Glutamatergic neuron (in vitro differentiated cells): Measurements from ENCODE around the gene CEMIP. TPM values are rescaled to one million over a fixed set of nuclear protein-coding genes. Genes with fewer than 3 reads are reported as not detected.

Source experiments
- DNase-seq: peaks from one replicate; pipeline ENCODE4 v3.0.0; 2022
- H3K27ac Mint-ChIP-seq: one replicate; pipeline ENCODE4 v1.8.0; 2020; ENCODE audit warnings: mild to moderate bottlenecking, mixed read lengths, inconsistent platforms; ENCODE audit not compliant: unreplicated experiment
- H3K27me3 Mint-ChIP-seq: one replicate; pipeline ENCODE4 v1.8.0; 2020; ENCODE audit warnings: mild to moderate bottlenecking, moderate library complexity, mixed read lengths, inconsistent platforms; ENCODE audit not compliant: unreplicated experiment
- H3K36me3 Mint-ChIP-seq: one replicate; pipeline ENCODE4 v1.8.0; 2020; ENCODE audit warnings: mild to moderate bottlenecking, mixed read lengths, inconsistent platforms; ENCODE audit not compliant: unreplicated experiment
- H3K4me1 Mint-ChIP-seq: one replicate; pipeline ENCODE4 v1.8.0; 2020; ENCODE audit warnings: mild to moderate bottlenecking, low read depth, mixed read lengths, inconsistent platforms; ENCODE audit not compliant: unreplicated experiment
- H3K4me3 Mint-ChIP-seq: one replicate; pipeline ENCODE4 v1.8.0; 2020; ENCODE audit warnings: mild to moderate bottlenecking, mixed read lengths, inconsistent platforms; ENCODE audit not compliant: unreplicated experiment
- H3K9me3 Mint-ChIP-seq: one replicate; pipeline ENCODE4 v1.8.0; 2020; ENCODE audit warnings: mild to moderate bottlenecking, moderate library complexity, mixed read lengths, inconsistent platforms; ENCODE audit not compliant: unreplicated experiment
- CTCF ChIP-seq: fragments of 200-600 bp; sonication (generic); IDR thresholded peaks from one replicate; pipeline ENCODE4 v1.5.0; 2021; ENCODE audit not compliant: partially characterized antibody, unreplicated experiment
- total RNA-seq: library from RNA; stranded (reverse); fragmentation: NEBNext Ultra II Directional; extraction: Animal tissue kit (Norgen Biotek cat#: 25700); gene quantifications from one replicate; pipeline ENCODE4 v1.2.1, GENCODE V29; 2021; ENCODE audit not compliant: unreplicated experiment

Gene CEMIP
- total RNA-seq, 1 donor from 2014 or later = 0.25 TPM

- H3K9me3 Mint-ChIP-seq = peaks cover 1% of the 10 kb centered on the region
- peaks cover 7% of the 10 kb centered on the region for H3K4me1 Mint-ChIP-seq
- DNase-seq = no peak
- no peak for TF ChIP-seq CTCF
- H3K4me3 Mint-ChIP-seq = no peak overlapping the region
- H3K27ac Mint-ChIP-seq = no peak overlapping the region
- no peaks in the 10 kb centered on the region for H3K36me3 Mint-ChIP-seq
- peaks cover 14% of the 10 kb centered on the region for H3K27me3 Mint-ChIP-seq
Measured at GRCh38 chr15:80777137-80777536, 2.0 kb upstream of the CEMIP start.

GRCh38 chr15:80777826-80778620, 1.1 kb upstream of the CEMIP start:
- H3K36me3 Mint-ChIP-seq = no peaks in the 10 kb centered on the region
- no peak for TF ChIP-seq CTCF
- no peak overlapping the region for H3K27ac Mint-ChIP-seq
- H3K4me3 Mint-ChIP-seq = peak overlapping the region; percentile 1
- H3K27me3 Mint-ChIP-seq = peaks cover 14% of the 10 kb centered on the region
- DNase-seq = no peak
- H3K4me1 Mint-ChIP-seq = peaks cover 7% of the 10 kb centered on the region
- H3K9me3 Mint-ChIP-seq = peaks cover 1% of the 10 kb centered on the region

GRCh38 chr15:80778621-80778963, 578 bp upstream of the CEMIP start:
- Mint-ChIP-seq H3K27me3 (peaks cover 14% of the 10 kb centered on the region), H3K27ac (no peak overlapping the region), H3K4me1 (peaks cover 7% of the 10 kb centered on the region), H3K4me3 (peak overlapping the region; percentile 42), H3K9me3 (peaks cover 1% of the 10 kb centered on the region), H3K36me3 (no peaks in the 10 kb centered on the region)
- TF ChIP-seq CTCF = no peak
- no peak for DNase-seq

- Mint-ChIP-seq H3K4me1 (peaks cover 7% of the 10 kb centered on the region), H3K9me3 (peaks cover 1% of the 10 kb centered on the region), H3K27me3 (peaks cover 12% of the 10 kb centered on the region), H3K4me3 (peak overlapping the region; percentile 95), H3K27ac (no peak overlapping the region), H3K36me3 (no peaks in the 10 kb centered on the region)
- peak; percentile 44 for DNase-seq
- no peak for TF ChIP-seq CTCF
Measured at GRCh38 chr15:80779658-80780415, 667 bp downstream of the CEMIP start.
